WTC11 (cell line): Measurements from ENCODE around the gene FGF12. TPM values are rescaled to one million over a fixed set of nuclear protein-coding genes. Genes with fewer than 3 reads are reported as not detected.

Experiments
- ATAC-seq: fragments of 200-7000 bp; cut with Tn5 transposase; 2 replicates; pipeline ENCODE4 v1.10.0; 2021; ENCODE audit warnings: mild to moderate bottlenecking, moderate library complexity
- CTCF ChIA-PET: fragments of 300-600 bp; sonication (Branson Sonifier 250); formaldehyde crosslinking; loops from one replicate; lab custom pipeline; 2021; ENCODE audit warnings: antibody characterized with exemption; lab: Charles Lee
- POLR2A ChIA-PET: fragments of 350-600 bp; sonication (Branson Sonifier 250); formaldehyde crosslinking; loops from one replicate; lab custom pipeline; 2021; ENCODE audit warnings: antibody characterized with exemption; lab: Charles Lee
- DNase-seq: peaks from one replicate; pipeline ENCODE4 v3.0.0; 2021; ENCODE audit warnings: low spot score
- H3K27ac Mint-ChIP-seq: 2 replicates; pipeline ENCODE4 v1.8.0; 2021; ENCODE audit warnings: mixed read lengths
- H3K27me3 Mint-ChIP-seq: 2 replicates; pipeline ENCODE4 v1.8.0; 2021; ENCODE audit warnings: low read depth, mild to moderate bottlenecking, moderate library complexity, mixed read lengths
- H3K36me3 Mint-ChIP-seq: 2 replicates; pipeline ENCODE4 v1.8.0; 2021; ENCODE audit warnings: mixed read lengths
- H3K4me1 Mint-ChIP-seq: 2 replicates; pipeline ENCODE4 v1.8.0; 2022; ENCODE audit warnings: mixed read lengths
- H3K4me3 Mint-ChIP-seq: 2 replicates; pipeline ENCODE4 v1.8.0; 2021; ENCODE audit warnings: mild to moderate bottlenecking, moderate library complexity, mixed read lengths
- H3K9me3 Mint-ChIP-seq: 2 replicates; pipeline ENCODE4 v1.8.0; 2021; ENCODE audit warnings: mixed read lengths
- FOXP1 ChIP-seq: sonication (generic); formaldehyde crosslinking; IDR thresholded peaks from 2 replicates; pipeline ENCODE4 v1.8.0; 2022; ENCODE audit warnings: missing genetic modification reagents, mild to moderate bottlenecking, moderate library complexity, borderline replicate concordance
- KAT7 ChIP-seq: sonication (generic); formaldehyde crosslinking; IDR thresholded peaks from 2 replicates; pipeline ENCODE4 v1.8.1; 2023; ENCODE audit warnings: missing genetic modification reagents, mild to moderate bottlenecking, borderline replicate concordance
- TP53 ChIP-seq: sonication (generic); formaldehyde crosslinking; IDR thresholded peaks from 2 replicates; pipeline ENCODE4 v1.8.1; 2023; ENCODE audit warnings: mild to moderate bottlenecking, missing genetic modification reagents
- ZNF317 ChIP-seq: sonication (generic); formaldehyde crosslinking; IDR thresholded peaks from 2 replicates; pipeline ENCODE4 v1.8.1; 2023; ENCODE audit warnings: low read depth, mild to moderate bottlenecking, moderate library complexity, missing genetic modification reagents, borderline replicate concordance
- ZNF423 ChIP-seq: fragments of 250-450 bp; sonication (Bioruptor Pico); IDR thresholded peaks from 2 replicates; pipeline ENCODE4 v2.1.2; 2022; ENCODE audit warnings: mild to moderate bottlenecking, moderate library complexity
- total RNA-seq: library from RNA; stranded (reverse); gene quantifications from 3 replicates; pipeline ENCODE4 v1.2.3, GENCODE V29; 2021
- TF ChIP-seq, protein P1 (sequence below): sonication (generic); formaldehyde crosslinking; IDR thresholded peaks from 2 replicates; pipeline ENCODE4 v1.8.1; 2023; ENCODE audit warnings: mild to moderate bottlenecking, missing genetic modification reagents, borderline replicate concordance
- TF ChIP-seq, protein P2 (sequence below): sonication (generic); formaldehyde crosslinking; IDR thresholded peaks from 2 replicates; pipeline ENCODE4 v1.8.0; 2022; ENCODE audit warnings: missing genetic modification reagents
- TF ChIP-seq, protein P3 (sequence below): sonication (generic); formaldehyde crosslinking; IDR thresholded peaks from 2 replicates; pipeline ENCODE4 v1.8.1; 2023; ENCODE audit warnings: mild to moderate bottlenecking, missing genetic modification reagents
- TF ChIP-seq, protein P4 (sequence below): sonication (generic); formaldehyde crosslinking; IDR thresholded peaks from 2 replicates; pipeline ENCODE4 v1.8.0; 2022; ENCODE audit warnings: mild to moderate bottlenecking, missing genetic modification reagents
- TF ChIP-seq, protein P5 (sequence below): sonication (generic); formaldehyde crosslinking; IDR thresholded peaks from 2 replicates; pipeline ENCODE4 v1.8.1; 2023; ENCODE audit warnings: mild to moderate bottlenecking, missing genetic modification reagents
- TF ChIP-seq, protein P6 (sequence below): sonication (generic); formaldehyde crosslinking; IDR thresholded peaks from 2 replicates; pipeline ENCODE4 v1.8.1; 2023; ENCODE audit warnings: mild to moderate bottlenecking, moderate library complexity, missing genetic modification reagents
- TF ChIP-seq, protein P7 (sequence below): sonication (generic); formaldehyde crosslinking; conservative IDR thresholded peaks from 2 replicates; pipeline ENCODE4 v1.8.1; 2022; ENCODE audit warnings: mild to moderate bottlenecking, missing genetic modification reagents
- TF ChIP-seq, protein P8 (sequence below): sonication (generic); formaldehyde crosslinking; IDR thresholded peaks from 2 replicates; pipeline ENCODE4 v1.8.0; 2022; ENCODE audit warnings: mild to moderate bottlenecking, missing genetic modification reagents
- TF ChIP-seq, protein P9 (sequence below): sonication (generic); formaldehyde crosslinking; IDR thresholded peaks from 2 replicates; pipeline ENCODE4 v1.8.1; 2022; ENCODE audit warnings: mild to moderate bottlenecking, moderate library complexity, missing genetic modification reagents

The FGF12 gene
- total RNA-seq, 1 experiment from 2014 or later = 13.5 TPM

DNA sequence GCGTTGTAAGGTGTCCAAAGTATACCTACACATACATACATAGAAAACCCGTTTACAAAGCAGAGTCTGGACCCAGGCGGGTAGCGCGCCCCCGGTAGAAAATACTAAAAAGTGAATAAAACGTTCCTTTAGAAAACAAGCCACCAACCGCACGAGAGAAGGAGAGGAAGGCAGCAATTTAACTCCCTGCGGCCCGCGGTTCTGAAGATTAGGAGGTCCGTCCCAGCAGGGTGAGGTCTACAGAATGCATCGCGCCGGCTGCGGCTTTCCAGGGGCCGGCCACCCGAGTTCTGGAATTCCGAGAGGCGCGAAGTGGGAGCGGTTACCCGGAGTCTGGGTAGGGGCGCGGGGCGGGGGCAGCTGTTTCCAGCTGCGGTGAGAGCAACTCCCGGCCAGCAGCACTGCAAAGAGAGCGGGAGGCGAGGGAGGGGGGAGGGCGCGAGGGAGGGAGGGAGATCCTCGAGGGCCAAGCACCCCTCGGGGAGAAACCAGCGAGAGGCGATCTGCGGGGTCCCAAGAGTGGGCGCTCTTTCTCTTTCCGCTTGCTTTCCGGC lies 318.6 kb downstream of the FGF12 start:
- CTCF ChIA-PET = interaction anchor here (0.5 to 3.9 kb wide), 9 partner anchors 12 to 1033 kb away, joined by 3 to 22 read pairs (median 3); no protein-coding TSS in a partner anchor
- Mint-ChIP-seq H3K4me1 (peaks cover 53% of the 10 kb centered on the region), H3K4me3 (peak overlapping the region; percentile 93), H3K36me3 (no peaks in the 10 kb centered on the region; the same call in 1 of the 2 replicates), H3K27ac (peak overlapping the region; percentile 59; the same call in 1 of the 2 replicates), H3K9me3 (no peaks in the 10 kb centered on the region), H3K27me3 (peaks cover 62% of the 10 kb centered on the region)
- peak; percentile 57 for DNase-seq
- peak; percentile 18 for ATAC-seq
- TF ChIP-seq, protein P1, sequence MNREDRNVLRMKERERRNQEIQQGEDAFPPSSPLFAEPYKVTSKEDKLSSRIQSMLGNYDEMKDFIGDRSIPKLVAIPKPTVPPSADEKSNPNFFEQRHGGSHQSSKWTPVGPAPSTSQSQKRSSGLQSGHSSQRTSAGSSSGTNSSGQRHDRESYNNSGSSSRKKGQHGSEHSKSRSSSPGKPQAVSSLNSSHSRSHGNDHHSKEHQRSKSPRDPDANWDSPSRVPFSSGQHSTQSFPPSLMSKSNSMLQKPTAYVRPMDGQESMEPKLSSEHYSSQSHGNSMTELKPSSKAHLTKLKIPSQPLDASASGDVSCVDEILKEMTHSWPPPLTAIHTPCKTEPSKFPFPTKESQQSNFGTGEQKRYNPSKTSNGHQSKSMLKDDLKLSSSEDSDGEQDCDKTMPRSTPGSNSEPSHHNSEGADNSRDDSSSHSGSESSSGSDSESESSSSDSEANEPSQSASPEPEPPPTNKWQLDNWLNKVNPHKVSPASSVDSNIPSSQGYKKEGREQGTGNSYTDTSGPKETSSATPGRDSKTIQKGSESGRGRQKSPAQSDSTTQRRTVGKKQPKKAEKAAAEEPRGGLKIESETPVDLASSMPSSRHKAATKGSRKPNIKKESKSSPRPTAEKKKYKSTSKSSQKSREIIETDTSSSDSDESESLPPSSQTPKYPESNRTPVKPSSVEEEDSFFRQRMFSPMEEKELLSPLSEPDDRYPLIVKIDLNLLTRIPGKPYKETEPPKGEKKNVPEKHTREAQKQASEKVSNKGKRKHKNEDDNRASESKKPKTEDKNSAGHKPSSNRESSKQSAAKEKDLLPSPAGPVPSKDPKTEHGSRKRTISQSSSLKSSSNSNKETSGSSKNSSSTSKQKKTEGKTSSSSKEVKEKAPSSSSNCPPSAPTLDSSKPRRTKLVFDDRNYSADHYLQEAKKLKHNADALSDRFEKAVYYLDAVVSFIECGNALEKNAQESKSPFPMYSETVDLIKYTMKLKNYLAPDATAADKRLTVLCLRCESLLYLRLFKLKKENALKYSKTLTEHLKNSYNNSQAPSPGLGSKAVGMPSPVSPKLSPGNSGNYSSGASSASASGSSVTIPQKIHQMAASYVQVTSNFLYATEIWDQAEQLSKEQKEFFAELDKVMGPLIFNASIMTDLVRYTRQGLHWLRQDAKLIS (CRISPR knock-in tag) = 0 out of 2 replicates have a peak, but pooled peaks have one; percentile 13
- TF ChIP-seq ZNF423 (CRISPR knock-in tag) (peak; percentile 37; the same call in 1 of the 2 replicates), TP53 (CRISPR knock-in tag) (no peak)
- TF ChIP-seq, protein P2, sequence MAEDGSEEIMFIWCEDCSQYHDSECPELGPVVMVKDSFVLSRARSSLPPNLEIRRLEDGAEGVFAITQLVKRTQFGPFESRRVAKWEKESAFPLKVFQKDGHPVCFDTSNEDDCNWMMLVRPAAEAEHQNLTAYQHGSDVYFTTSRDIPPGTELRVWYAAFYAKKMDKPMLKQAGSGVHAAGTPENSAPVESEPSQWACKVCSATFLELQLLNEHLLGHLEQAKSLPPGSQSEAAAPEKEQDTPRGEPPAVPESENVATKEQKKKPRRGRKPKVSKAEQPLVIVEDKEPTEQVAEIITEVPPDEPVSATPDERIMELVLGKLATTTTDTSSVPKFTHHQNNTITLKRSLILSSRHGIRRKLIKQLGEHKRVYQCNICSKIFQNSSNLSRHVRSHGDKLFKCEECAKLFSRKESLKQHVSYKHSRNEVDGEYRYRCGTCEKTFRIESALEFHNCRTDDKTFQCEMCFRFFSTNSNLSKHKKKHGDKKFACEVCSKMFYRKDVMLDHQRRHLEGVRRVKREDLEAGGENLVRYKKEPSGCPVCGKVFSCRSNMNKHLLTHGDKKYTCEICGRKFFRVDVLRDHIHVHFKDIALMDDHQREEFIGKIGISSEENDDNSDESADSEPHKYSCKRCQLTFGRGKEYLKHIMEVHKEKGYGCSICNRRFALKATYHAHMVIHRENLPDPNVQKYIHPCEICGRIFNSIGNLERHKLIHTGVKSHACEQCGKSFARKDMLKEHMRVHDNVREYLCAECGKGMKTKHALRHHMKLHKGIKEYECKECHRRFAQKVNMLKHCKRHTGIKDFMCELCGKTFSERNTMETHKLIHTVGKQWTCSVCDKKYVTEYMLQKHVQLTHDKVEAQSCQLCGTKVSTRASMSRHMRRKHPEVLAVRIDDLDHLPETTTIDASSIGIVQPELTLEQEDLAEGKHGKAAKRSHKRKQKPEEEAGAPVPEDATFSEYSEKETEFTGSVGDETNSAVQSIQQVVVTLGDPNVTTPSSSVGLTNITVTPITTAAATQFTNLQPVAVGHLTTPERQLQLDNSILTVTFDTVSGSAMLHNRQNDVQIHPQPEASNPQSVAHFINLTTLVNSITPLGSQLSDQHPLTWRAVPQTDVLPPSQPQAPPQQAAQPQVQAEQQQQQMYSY (CRISPR knock-in tag) = no peak
- TF ChIP-seq, protein P3, sequence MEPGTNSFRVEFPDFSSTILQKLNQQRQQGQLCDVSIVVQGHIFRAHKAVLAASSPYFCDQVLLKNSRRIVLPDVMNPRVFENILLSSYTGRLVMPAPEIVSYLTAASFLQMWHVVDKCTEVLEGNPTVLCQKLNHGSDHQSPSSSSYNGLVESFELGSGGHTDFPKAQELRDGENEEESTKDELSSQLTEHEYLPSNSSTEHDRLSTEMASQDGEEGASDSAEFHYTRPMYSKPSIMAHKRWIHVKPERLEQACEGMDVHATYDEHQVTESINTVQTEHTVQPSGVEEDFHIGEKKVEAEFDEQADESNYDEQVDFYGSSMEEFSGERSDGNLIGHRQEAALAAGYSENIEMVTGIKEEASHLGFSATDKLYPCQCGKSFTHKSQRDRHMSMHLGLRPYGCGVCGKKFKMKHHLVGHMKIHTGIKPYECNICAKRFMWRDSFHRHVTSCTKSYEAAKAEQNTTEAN (CRISPR knock-in tag) = no peak
- TF ChIP-seq, protein P4, sequence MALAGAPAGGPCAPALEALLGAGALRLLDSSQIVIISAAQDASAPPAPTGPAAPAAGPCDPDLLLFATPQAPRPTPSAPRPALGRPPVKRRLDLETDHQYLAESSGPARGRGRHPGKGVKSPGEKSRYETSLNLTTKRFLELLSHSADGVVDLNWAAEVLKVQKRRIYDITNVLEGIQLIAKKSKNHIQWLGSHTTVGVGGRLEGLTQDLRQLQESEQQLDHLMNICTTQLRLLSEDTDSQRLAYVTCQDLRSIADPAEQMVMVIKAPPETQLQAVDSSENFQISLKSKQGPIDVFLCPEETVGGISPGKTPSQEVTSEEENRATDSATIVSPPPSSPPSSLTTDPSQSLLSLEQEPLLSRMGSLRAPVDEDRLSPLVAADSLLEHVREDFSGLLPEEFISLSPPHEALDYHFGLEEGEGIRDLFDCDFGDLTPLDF (CRISPR knock-in tag) = no peak
- TF ChIP-seq, protein P5, sequence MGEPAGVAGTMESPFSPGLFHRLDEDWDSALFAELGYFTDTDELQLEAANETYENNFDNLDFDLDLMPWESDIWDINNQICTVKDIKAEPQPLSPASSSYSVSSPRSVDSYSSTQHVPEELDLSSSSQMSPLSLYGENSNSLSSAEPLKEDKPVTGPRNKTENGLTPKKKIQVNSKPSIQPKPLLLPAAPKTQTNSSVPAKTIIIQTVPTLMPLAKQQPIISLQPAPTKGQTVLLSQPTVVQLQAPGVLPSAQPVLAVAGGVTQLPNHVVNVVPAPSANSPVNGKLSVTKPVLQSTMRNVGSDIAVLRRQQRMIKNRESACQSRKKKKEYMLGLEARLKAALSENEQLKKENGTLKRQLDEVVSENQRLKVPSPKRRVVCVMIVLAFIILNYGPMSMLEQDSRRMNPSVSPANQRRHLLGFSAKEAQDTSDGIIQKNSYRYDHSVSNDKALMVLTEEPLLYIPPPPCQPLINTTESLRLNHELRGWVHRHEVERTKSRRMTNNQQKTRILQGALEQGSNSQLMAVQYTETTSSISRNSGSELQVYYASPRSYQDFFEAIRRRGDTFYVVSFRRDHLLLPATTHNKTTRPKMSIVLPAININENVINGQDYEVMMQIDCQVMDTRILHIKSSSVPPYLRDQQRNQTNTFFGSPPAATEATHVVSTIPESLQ (CRISPR knock-in tag) = no peak
- TF ChIP-seq, all 79 proteins: peak for 2
- POLR2A ChIA-PET = interaction anchor here (0.7 to 1.2 kb wide), 2 partner anchors 12 to 14 kb away, joined by 3 to 4 read pairs; no protein-coding TSS in a partner anchor

DNA sequence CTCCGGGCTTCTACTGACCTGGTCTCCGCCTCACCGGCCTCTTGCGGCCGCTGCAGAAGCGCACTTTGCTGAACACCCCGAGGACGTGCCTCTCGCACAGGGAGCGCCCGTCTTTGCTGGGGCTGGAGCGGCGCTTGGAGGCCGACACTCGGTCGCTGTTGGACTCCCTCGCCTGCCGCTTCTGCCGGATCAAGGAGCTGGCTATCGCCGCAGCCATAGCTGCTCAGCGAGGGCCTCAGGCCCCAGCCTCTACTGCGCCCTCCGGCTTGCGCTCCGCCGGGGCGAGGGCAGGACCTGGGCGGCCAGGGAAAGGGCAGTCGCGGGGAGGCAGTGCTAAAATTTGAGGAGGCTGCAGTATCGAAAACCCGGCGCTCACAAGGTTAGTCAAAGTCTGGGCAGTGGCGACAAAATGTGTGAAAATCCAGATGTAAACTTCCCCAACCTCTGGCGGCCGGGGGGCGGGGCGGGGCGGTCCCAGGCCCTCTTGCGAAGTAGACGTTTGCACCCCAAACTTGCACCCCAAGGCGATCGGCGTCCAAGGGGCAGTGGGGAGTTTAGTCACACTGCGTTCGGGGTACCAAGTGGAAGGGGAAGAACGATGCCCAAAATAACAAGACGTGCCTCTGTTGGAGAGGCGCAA lies 319.2 kb downstream of the FGF12 start:
- ChIA-PET CTCF (interaction anchor here (0.5 to 3.9 kb wide), 5 partner anchors 15 to 1033 kb away, joined by 3 to 22 read pairs (median 3); no protein-coding TSS in a partner anchor), POLR2A (interaction anchor here (1.2 kb wide), 1 partner anchor 11 kb away, joined by 4 read pairs; no protein-coding TSS in a partner anchor)
- Mint-ChIP-seq H3K4me3 (peak overlapping the region; percentile 93), H3K9me3 (no peaks in the 10 kb centered on the region), H3K27ac (no peak overlapping the region), H3K27me3 (peaks cover 56% of the 10 kb centered on the region)
- ATAC-seq = peak; percentile 33
- peak; percentile 64 for DNase-seq
- TF ChIP-seq, protein P6, sequence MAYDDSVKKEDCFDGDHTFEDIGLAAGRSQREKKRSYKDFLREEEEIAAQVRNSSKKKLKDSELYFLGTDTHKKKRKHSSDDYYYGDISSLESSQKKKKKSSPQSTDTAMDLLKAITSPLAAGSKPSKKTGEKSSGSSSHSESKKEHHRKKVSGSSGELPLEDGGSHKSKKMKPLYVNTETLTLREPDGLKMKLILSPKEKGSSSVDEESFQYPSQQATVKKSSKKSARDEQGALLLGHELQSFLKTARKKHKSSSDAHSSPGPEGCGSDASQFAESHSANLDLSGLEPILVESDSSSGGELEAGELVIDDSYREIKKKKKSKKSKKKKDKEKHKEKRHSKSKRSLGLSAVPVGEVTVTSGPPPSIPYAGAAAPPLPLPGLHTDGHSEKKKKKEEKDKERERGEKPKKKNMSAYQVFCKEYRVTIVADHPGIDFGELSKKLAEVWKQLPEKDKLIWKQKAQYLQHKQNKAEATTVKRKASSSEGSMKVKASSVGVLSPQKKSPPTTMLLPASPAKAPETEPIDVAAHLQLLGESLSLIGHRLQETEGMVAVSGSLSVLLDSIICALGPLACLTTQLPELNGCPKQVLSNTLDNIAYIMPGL (CRISPR knock-in tag) = 0 out of 2 replicates have a peak, but pooled peaks have one; percentile 67
- TF ChIP-seq, protein P7, sequence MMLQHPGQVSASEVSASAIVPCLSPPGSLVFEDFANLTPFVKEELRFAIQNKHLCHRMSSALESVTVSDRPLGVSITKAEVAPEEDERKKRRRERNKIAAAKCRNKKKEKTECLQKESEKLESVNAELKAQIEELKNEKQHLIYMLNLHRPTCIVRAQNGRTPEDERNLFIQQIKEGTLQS (CRISPR knock-in tag) = no peak
- TF ChIP-seq, protein P8, sequence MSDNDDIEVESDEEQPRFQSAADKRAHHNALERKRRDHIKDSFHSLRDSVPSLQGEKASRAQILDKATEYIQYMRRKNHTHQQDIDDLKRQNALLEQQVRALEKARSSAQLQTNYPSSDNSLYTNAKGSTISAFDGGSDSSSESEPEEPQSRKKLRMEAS (CRISPR knock-in tag) = peak; percentile 27; the same call in 1 of the 2 replicates
- TF ChIP-seq ZNF317 (CRISPR knock-in tag) (no peak), FOXP1 (CRISPR knock-in tag) (peak; percentile 52; the same call in 1 of the 2 replicates), KAT7 (CRISPR knock-in tag) (0 out of 2 replicates have a peak, but pooled peaks have one; percentile 86)
- TF ChIP-seq, protein P9, sequence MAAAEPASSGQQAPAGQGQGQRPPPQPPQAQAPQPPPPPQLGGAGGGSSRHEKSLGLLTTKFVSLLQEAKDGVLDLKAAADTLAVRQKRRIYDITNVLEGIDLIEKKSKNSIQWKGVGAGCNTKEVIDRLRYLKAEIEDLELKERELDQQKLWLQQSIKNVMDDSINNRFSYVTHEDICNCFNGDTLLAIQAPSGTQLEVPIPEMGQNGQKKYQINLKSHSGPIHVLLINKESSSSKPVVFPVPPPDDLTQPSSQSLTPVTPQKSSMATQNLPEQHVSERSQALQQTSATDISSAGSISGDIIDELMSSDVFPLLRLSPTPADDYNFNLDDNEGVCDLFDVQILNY = no peak
- TF ChIP-seq, all 79 proteins: peak for 4
- no peaks in the 10 kb centered on the region; the same call in 1 of the 2 replicates for H3K36me3 Mint-ChIP-seq
- H3K4me1 Mint-ChIP-seq = peaks cover 48% of the 10 kb centered on the region
